HEK293T (cell line): ENCODE measurements around the gene FAM72B.
"Not testable (repeated sequence)": the region's sequence is repeated elsewhere in the genome, so short reads cannot be mapped to it uniquely, and the experiment has no call there.

Experiments used
- BHLHE40 ChIP-seq: fragments of 450-650 bp; IDR thresholded peaks from 2 replicates; pipeline ENCODE4 v1.6.1; 2016; ENCODE audit warnings: mild to moderate bottlenecking, moderate library complexity, borderline replicate concordance
- CTBP1 ChIP-seq: fragments of 450-650 bp; IDR thresholded peaks from 2 replicates; pipeline ENCODE4 v1.6.1; 2016; ENCODE audit warnings: borderline replicate concordance
- ELF4 ChIP-seq: fragments of 450-650 bp; IDR thresholded peaks from 2 replicates; pipeline ENCODE4 v1.6.1; 2017; ENCODE audit warnings: antibody characterized with exemption
- FOXA1 ChIP-seq: fragments of 450-650 bp; IDR thresholded peaks from 2 replicates; pipeline ENCODE4 v1.6.1; 2016; ENCODE audit warnings: mild to moderate bottlenecking
- FOXK2 ChIP-seq: fragments of 450-650 bp; IDR thresholded peaks from 2 replicates; pipeline ENCODE4 v1.6.1; 2016; ENCODE audit warnings: mild to moderate bottlenecking
- FOXM1 ChIP-seq: fragments of 450-650 bp; IDR thresholded peaks from 2 replicates; pipeline ENCODE4 v1.6.1; 2017; ENCODE audit warnings: mild to moderate bottlenecking, borderline replicate concordance
- HDGF ChIP-seq: fragments of 450-650 bp; IDR thresholded peaks from 2 replicates; pipeline ENCODE4 v1.6.1; 2017; ENCODE audit warnings: antibody characterized with exemption, borderline replicate concordance
- LEF1 ChIP-seq: fragments of 450-650 bp; IDR thresholded peaks from 2 replicates; pipeline ENCODE4 v1.6.1; 2017; ENCODE audit warnings: mild to moderate bottlenecking, borderline replicate concordance
- NFRKB ChIP-seq: fragments of 450-650 bp; IDR thresholded peaks from 2 replicates; pipeline ENCODE4 v1.6.1; 2016; ENCODE audit warnings: mild to moderate bottlenecking, moderate library complexity
- PKNOX1 ChIP-seq: fragments of 450-650 bp; IDR thresholded peaks from 2 replicates; pipeline ENCODE4 v1.6.1; 2016
- SP1 ChIP-seq: fragments of 450-650 bp; IDR thresholded peaks from 2 replicates; pipeline ENCODE4 v1.6.1; 2017
- SUZ12 ChIP-seq: fragments of 450-650 bp; IDR thresholded peaks from 2 replicates; pipeline ENCODE4 v1.6.1; 2016; ENCODE audit warnings: mild to moderate bottlenecking
- TARDBP ChIP-seq: fragments of 450-650 bp; IDR thresholded peaks from 2 replicates; pipeline ENCODE4 v1.6.1; 2016
- ZNF384 ChIP-seq: fragments of 450-650 bp; IDR thresholded peaks from 2 replicates; pipeline ENCODE4 v1.6.1; 2016

GRCh38 chr1:121210778-121211177 lies 26.6 kb upstream of the FAM72B start:
- TF ChIP-seq NFRKB, FOXK2, LEF1, ELF4, TARDBP, BHLHE40, FOXM1, FOXA1, CTBP1, SUZ12, SP1, HDGF, ZNF384, PKNOX1: not testable (repeated sequence)
